ENCODE data around the gene PRRT3. TPM values are rescaled to one million over a fixed set of nuclear protein-coding genes. Genes with fewer than 3 reads are reported as not detected.

Gene PRRT3
- total RNA-seq, 2 experiments from 2014 or later: 1.4 to 4.3 TPM

DNA sequence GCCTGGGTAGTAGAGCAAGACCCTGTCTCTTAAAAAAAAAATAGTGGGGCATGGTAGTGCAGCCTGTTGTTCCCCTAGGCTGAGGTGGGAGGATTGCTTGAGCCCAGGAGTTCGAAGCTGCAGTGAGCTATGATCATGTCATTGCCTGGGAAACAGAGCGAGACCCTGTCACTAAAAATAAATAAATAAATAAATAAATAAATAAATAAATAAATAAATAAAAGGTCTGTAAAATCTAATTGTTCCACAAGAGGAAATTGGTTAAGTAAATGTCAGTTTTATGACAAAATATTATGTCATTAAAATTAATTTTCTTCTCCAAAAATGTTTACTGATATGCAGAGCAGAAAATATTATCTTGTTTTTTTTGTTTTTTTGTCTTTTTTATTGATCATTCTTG, 13.2 kb downstream of the PRRT3 start:
- TF ChIP-seq, protein P1, sequence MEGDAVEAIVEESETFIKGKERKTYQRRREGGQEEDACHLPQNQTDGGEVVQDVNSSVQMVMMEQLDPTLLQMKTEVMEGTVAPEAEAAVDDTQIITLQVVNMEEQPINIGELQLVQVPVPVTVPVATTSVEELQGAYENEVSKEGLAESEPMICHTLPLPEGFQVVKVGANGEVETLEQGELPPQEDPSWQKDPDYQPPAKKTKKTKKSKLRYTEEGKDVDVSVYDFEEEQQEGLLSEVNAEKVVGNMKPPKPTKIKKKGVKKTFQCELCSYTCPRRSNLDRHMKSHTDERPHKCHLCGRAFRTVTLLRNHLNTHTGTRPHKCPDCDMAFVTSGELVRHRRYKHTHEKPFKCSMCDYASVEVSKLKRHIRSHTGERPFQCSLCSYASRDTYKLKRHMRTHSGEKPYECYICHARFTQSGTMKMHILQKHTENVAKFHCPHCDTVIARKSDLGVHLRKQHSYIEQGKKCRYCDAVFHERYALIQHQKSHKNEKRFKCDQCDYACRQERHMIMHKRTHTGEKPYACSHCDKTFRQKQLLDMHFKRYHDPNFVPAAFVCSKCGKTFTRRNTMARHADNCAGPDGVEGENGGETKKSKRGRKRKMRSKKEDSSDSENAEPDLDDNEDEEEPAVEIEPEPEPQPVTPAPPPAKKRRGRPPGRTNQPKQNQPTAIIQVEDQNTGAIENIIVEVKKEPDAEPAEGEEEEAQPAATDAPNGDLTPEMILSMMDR (conservative IDR thresholded peaks at IDR 0.05; ENCODE audit: low read length): no peak
- no peak for TF ChIP-seq EZH2phosphoT487 (IDR thresholded peaks at IDR 0.05; ENCODE audit: borderline replicate concordance, low read depth, low read length)
- CTCF ChIA-PET (ENCODE audit: unreplicated experiment): no interaction called here
- Histone ChIP-seq H2AFZ (ENCODE audit: low read length) (no peak overlapping the region), H4K20me1 (ENCODE audit: insufficient read depth, low read length) (no peaks in the 10 kb centered on the region), H3K9me2 (ENCODE audit: insufficient read depth, low read length) (no peaks in the 10 kb centered on the region), H3K4me1 (ENCODE audit: insufficient read depth, low read length, poor library complexity, severe bottlenecking) (peaks cover 17% of the 10 kb centered on the region), H3K79me2 (ENCODE audit: insufficient read depth, low read depth, low read length) (no peaks in the 10 kb centered on the region; the same call in 1 of the 2 replicates), H3K27ac (ENCODE audit: low read depth, low read length, poor library complexity, severe bottlenecking) (no peak overlapping the region), H3K36me3 (ENCODE audit: insufficient read depth, low read length) (peaks cover 22% of the 10 kb centered on the region), H3K4me3 (ENCODE audit: low read depth, low read length, poor library complexity, severe bottlenecking) (no peak overlapping the region), H3K4me2 (ENCODE audit: low read length) (no peak overlapping the region), H3K9me3 (ENCODE audit: low read length) (no peaks in the 10 kb centered on the region)
- POLR2A ChIA-PET: no interaction called here
- intact Hi-C loops (cut with micrococcal nuclease; ENCODE audit: unreplicated experiment): loop anchor here (10.0 kb wide), 1 partner anchor 286 kb away; no protein-coding TSS in a partner anchor
- BruUV-seq (replicated peaks): no TSS peak
- no peak for DNase-seq (ENCODE audit: low spot score)

GRCh38 chr3:9937486-9938238, 14.5 kb downstream of the PRRT3 start:
- H3K4me3 ChIP-seq (ENCODE audit: low read depth, low read length, poor library complexity, severe bottlenecking): no peak overlapping the region
- intact Hi-C loops (cut with micrococcal nuclease; ENCODE audit: unreplicated experiment): loop anchor here (10.0 kb wide), 1 partner anchor 287 kb away; no protein-coding TSS in a partner anchor
- CTCF ChIA-PET (ENCODE audit: unreplicated experiment): no interaction called here

More at GRCh38 chr3:9937486-9938238, 14.5 kb downstream of the PRRT3 start:
- Histone ChIP-seq H3K79me2 (ENCODE audit: insufficient read depth, low read depth, low read length) (no peaks in the 10 kb centered on the region; the same call in 1 of the 2 replicates), H2AFZ (ENCODE audit: low read length) (no peak overlapping the region), H3K4me1 (ENCODE audit: insufficient read depth, low read length, poor library complexity, severe bottlenecking) (peaks cover 18% of the 10 kb centered on the region), H3K27ac (ENCODE audit: low read depth, low read length, poor library complexity, severe bottlenecking) (no peak overlapping the region), H3K4me2 (ENCODE audit: low read length) (no peak overlapping the region), H3K9me2 (ENCODE audit: insufficient read depth, low read length) (no peaks in the 10 kb centered on the region), H3K36me3 (ENCODE audit: insufficient read depth, low read length) (peaks cover 22% of the 10 kb centered on the region), H4K20me1 (ENCODE audit: insufficient read depth, low read length) (no peaks in the 10 kb centered on the region), H3K9me3 (ENCODE audit: low read length) (no peaks in the 10 kb centered on the region)
- BruUV-seq (replicated peaks): no TSS peak
- DNase-seq (ENCODE audit: low spot score): no peak
- POLR2A ChIA-PET: interaction anchor here (0.6 kb wide), 1 partner anchor 210 kb away, joined by 3 read pairs; no protein-coding TSS in a partner anchor
- TF ChIP-seq EZH2phosphoT487 (IDR thresholded peaks at IDR 0.05; ENCODE audit: borderline replicate concordance, low read depth, low read length): no peak
- TF ChIP-seq, protein P1 (conservative IDR thresholded peaks at IDR 0.05; ENCODE audit: low read length): no peak

All from OCI-LY7 (cell line).